IPS-11a (cell line): Measurements from ENCODE around the gene KDF1.

Source experiments
- H3K4me3 ChIP-seq: one replicate; pipeline ENCODE4 v1.5.1; 2013; ENCODE audit warnings: low read depth, low read length, control low read depth

The KDF1 gene

GRCh38 chr1:26959722-26960624, at the start of gene KDF1:
KDF1 (minus strand) TSS chr1:26960468; CDS start chr1:26952380, 8,088 bp downstream.
- peak within 1 kb of the TSS; percentile 88 for H3K4me3 ChIP-seq

GRCh38 chr1:27009601-27010197, 49.4 kb upstream of the KDF1 start:
- peak overlapping the region; percentile 80 for H3K4me3 ChIP-seq

- H3K4me3 ChIP-seq: no peak overlapping the region
These were observed 47.8 kb upstream of the KDF1 start for GRCh38 chr1:27007909-27008582.

GRCh38 chr1:27006683-27007082, 46.4 kb upstream of the KDF1 start:
- H3K4me3 ChIP-seq: no peak overlapping the region

- no peak overlapping the region for H3K4me3 ChIP-seq
These were observed 45.6 kb upstream of the KDF1 start for GRCh38 chr1:27005648-27006496.

- H3K4me3 ChIP-seq: no peak overlapping the region
These were observed 44.9 kb upstream of the KDF1 start for GRCh38 chr1:27005166-27005530.

GRCh38 chr1:27004471-27005165, 44.4 kb upstream of the KDF1 start:
- no peak overlapping the region for H3K4me3 ChIP-seq

- no peak overlapping the region for H3K4me3 ChIP-seq
These were observed 43.6 kb upstream of the KDF1 start for GRCh38 chr1:27003745-27004470.

- H3K4me3 ChIP-seq: no peak overlapping the region
These were observed 41.5 kb upstream of the KDF1 start for GRCh38 chr1:27001570-27002360.

- H3K4me3 ChIP-seq: no peak overlapping the region
These were observed 40.7 kb upstream of the KDF1 start for GRCh38 chr1:27000817-27001460.

- no peak overlapping the region for H3K4me3 ChIP-seq
These were observed 40.0 kb upstream of the KDF1 start for GRCh38 chr1:27000090-27000816.

- no peak overlapping the region for H3K4me3 ChIP-seq
These were observed 39.2 kb upstream of the KDF1 start for GRCh38 chr1:26999440-26999987.

GRCh38 chr1:26998429-26999300, 38.4 kb upstream of the KDF1 start:
- no peak overlapping the region for H3K4me3 ChIP-seq

GRCh38 chr1:26996665-26997064, 36.4 kb upstream of the KDF1 start:
- H3K4me3 ChIP-seq: peak overlapping the region; percentile 8

GRCh38 chr1:26996024-26996423, 35.8 kb upstream of the KDF1 start:
- no peak overlapping the region for H3K4me3 ChIP-seq

GRCh38 chr1:26994787-26995517, 34.7 kb upstream of the KDF1 start:
- peak overlapping the region; percentile 77 for H3K4me3 ChIP-seq
